Stimulated activated CD4-positive, alpha-beta T cell treated with anti-CD3 and anti-CD28 coated beads, Interleukin-1b, Interleukin-23, amount 100 ng/mL, for 1 hour (primary cell): ENCODE results near the gene WNK2.
"Not testable (repeated sequence)": the region's sequence is repeated elsewhere in the genome, so short reads cannot be mapped to it uniquely, and the experiment has no call there.

Experiments
- DNase-seq, 2 donors: peaks; one replicate each; pipeline ENCODE4 v3.0.0-alpha.2; 2020; ENCODE audit warnings: low read depth in 2 of 2

WNK2 gene

GRCh38 chr9:93307468-93308157, 123.7 kb downstream of the WNK2 start:
- no peak for DNase-seq

GRCh38 chr9:93308158-93308602, 124.2 kb downstream of the WNK2 start:
- no peak for DNase-seq

- DNase-seq, result no peak
Observed at GRCh38 chr9:93308676-93309075, 124.7 kb downstream of the WNK2 start.

GRCh38 chr9:93309889-93310425, 126.0 kb downstream of the WNK2 start:
- no peak for DNase-seq

- DNase-seq, result no peak
Observed at GRCh38 chr9:93315118-93315517, 131.2 kb downstream of the WNK2 start.

GRCh38 chr9:93315960-93316359, 132.0 kb downstream of the WNK2 start:
- no peak for DNase-seq

GRCh38 chr9:93316726-93317494, 133.0 kb downstream of the WNK2 start:
- no peak for DNase-seq

- DNase-seq, result no peak
Observed at GRCh38 chr9:93317495-93318094, 133.7 kb downstream of the WNK2 start.

- no peak for DNase-seq
Observed at GRCh38 chr9:93318480-93318879, 134.5 kb downstream of the WNK2 start.

GRCh38 chr9:93319301-93319991, 135.5 kb downstream of the WNK2 start:
- no peak for DNase-seq

- DNase-seq, result no peak
Observed at GRCh38 chr9:93319992-93320500, 136.1 kb downstream of the WNK2 start.

GRCh38 chr9:93320591-93321219, 136.8 kb downstream of the WNK2 start:
- no peak for DNase-seq

GRCh38 chr9:93321220-93321610, 137.3 kb downstream of the WNK2 start:
- no peak for DNase-seq

- DNase-seq, result not testable (repeated sequence)
Observed at GRCh38 chr9:93323446-93323954, 139.6 kb downstream of the WNK2 start.

GRCh38 chr9:93324191-93324834, 140.4 kb downstream of the WNK2 start:
- DNase-seq, result no peak

GRCh38 chr9:93325307-93326035, 141.5 kb downstream of the WNK2 start:
- no peak for DNase-seq

- DNase-seq, result no peak
Observed at GRCh38 chr9:93326056-93326455, 142.1 kb downstream of the WNK2 start.

GRCh38 chr9:93326654-93327053, 142.7 kb downstream of the WNK2 start:
- DNase-seq, result no peak

- DNase-seq, result no peak
Observed at GRCh38 chr9:93329629-93330280, 145.8 kb downstream of the WNK2 start.
